ENCODE measurements around the gene GNG2. TPM values are rescaled to one million over a fixed set of nuclear protein-coding genes. Genes with fewer than 3 reads are reported as not detected.

The GNG2 gene
- total RNA-seq, 1 donor from 2014 or later: 9.3 TPM

GRCh38 chr14:52013984-52014600, 153.7 kb downstream of the GNG2 start:
- no peaks in the 10 kb centered on the region for H3K9me3 Mint-ChIP-seq (ENCODE audit: low read depth)
- H3K27me3 Mint-ChIP-seq: peaks cover 7% of the 10 kb centered on the region
- DNase-seq (ENCODE audit: low spot score, unreplicated experiment): peak; percentile 17
- H3K4me1 Mint-ChIP-seq (ENCODE audit: low read depth): peaks cover 1% of the 10 kb centered on the region
- TF ChIP-seq CTCF (IDR thresholded peaks at IDR 0.05; ENCODE audit: unreplicated experiment): peak; percentile 46
- H3K27ac Mint-ChIP-seq: no peak overlapping the region
- H3K4me3 Mint-ChIP-seq (ENCODE audit: low read depth): no peak overlapping the region
- H3K36me3 Mint-ChIP-seq (ENCODE audit: insufficient read depth): peaks cover 13% of the 10 kb centered on the region

- no peaks in the 10 kb centered on the region for H3K9me3 Mint-ChIP-seq (ENCODE audit: low read depth)
- TF ChIP-seq CTCF (IDR thresholded peaks at IDR 0.05; ENCODE audit: unreplicated experiment): no peak
- peaks cover 13% of the 10 kb centered on the region for H3K36me3 Mint-ChIP-seq (ENCODE audit: insufficient read depth)
- no peak overlapping the region for H3K4me3 Mint-ChIP-seq (ENCODE audit: low read depth)
- H3K27ac Mint-ChIP-seq: no peak overlapping the region
- peaks cover 1% of the 10 kb centered on the region for H3K4me1 Mint-ChIP-seq (ENCODE audit: low read depth)
- no peak for DNase-seq (ENCODE audit: low spot score, unreplicated experiment)
- H3K27me3 Mint-ChIP-seq: peaks cover 7% of the 10 kb centered on the region
Measured at GRCh38 chr14:52014601-52015267, 154.3 kb downstream of the GNG2 start.

GRCh38 chr14:52015411-52016030, 155.1 kb downstream of the GNG2 start:
- Mint-ChIP-seq H3K9me3 (ENCODE audit: low read depth) (no peaks in the 10 kb centered on the region), H3K36me3 (ENCODE audit: insufficient read depth) (peaks cover 12% of the 10 kb centered on the region), H3K4me1 (ENCODE audit: low read depth) (peaks cover 1% of the 10 kb centered on the region), H3K4me3 (ENCODE audit: low read depth) (no peak overlapping the region), H3K27me3 (peaks cover 7% of the 10 kb centered on the region), H3K27ac (no peak overlapping the region)
- no peak for DNase-seq (ENCODE audit: low spot score, unreplicated experiment)
- TF ChIP-seq CTCF (IDR thresholded peaks at IDR 0.05; ENCODE audit: unreplicated experiment): peak; percentile 46

- H3K36me3 Mint-ChIP-seq (ENCODE audit: insufficient read depth): no peaks in the 10 kb centered on the region
- peaks cover 7% of the 10 kb centered on the region for H3K27me3 Mint-ChIP-seq
- no peak for TF ChIP-seq CTCF (IDR thresholded peaks at IDR 0.05; ENCODE audit: unreplicated experiment)
- no peak for DNase-seq (ENCODE audit: low spot score, unreplicated experiment)
- H3K4me1 Mint-ChIP-seq (ENCODE audit: low read depth): peaks cover 6% of the 10 kb centered on the region
- H3K4me3 Mint-ChIP-seq (ENCODE audit: low read depth): no peak overlapping the region
- no peaks in the 10 kb centered on the region for H3K9me3 Mint-ChIP-seq (ENCODE audit: low read depth)
- H3K27ac Mint-ChIP-seq: no peak overlapping the region
Measured at GRCh38 chr14:52018252-52018651, 157.8 kb downstream of the GNG2 start.

GRCh38 chr14:52018970-52019369, 158.6 kb downstream of the GNG2 start:
- H3K36me3 Mint-ChIP-seq (ENCODE audit: insufficient read depth): no peaks in the 10 kb centered on the region
- DNase-seq (ENCODE audit: low spot score, unreplicated experiment): no peak
- peaks cover 6% of the 10 kb centered on the region for H3K4me1 Mint-ChIP-seq (ENCODE audit: low read depth)
- H3K27ac Mint-ChIP-seq: no peak overlapping the region
- H3K27me3 Mint-ChIP-seq: peaks cover 7% of the 10 kb centered on the region
- no peak for TF ChIP-seq CTCF (IDR thresholded peaks at IDR 0.05; ENCODE audit: unreplicated experiment)
- no peak overlapping the region for H3K4me3 Mint-ChIP-seq (ENCODE audit: low read depth)
- no peaks in the 10 kb centered on the region for H3K9me3 Mint-ChIP-seq (ENCODE audit: low read depth)

Other genes with a start within 250 kb of the GNG2 start
- gene FRMD6, start 208.7 kb upstream of the GNG2 start, total RNA-seq: 40.7 and 45.8 TPM in 2 replicates
- gene RTRAF, start 128.9 kb downstream of the GNG2 start, total RNA-seq: 233 and 247 TPM in 2 replicates
- gene NID2, start 208.4 kb downstream of the GNG2 start, total RNA-seq: 2.1 and 3.3 TPM in 2 replicates

All from progenitor cell of endocrine pancreas (in vitro differentiated cells).